HG03378 (cell line): ENCODE measurements around the gene FOXF2.
"Not testable (repeated sequence)": the region's sequence is repeated elsewhere in the genome, so short reads cannot be mapped to it uniquely, and the experiment has no call there.

ENCODE experiments used
- ATAC-seq: cut with Tn5 transposase; IDR thresholded peaks from one replicate; pipeline ENCODE4 v1.9.1; 2021; ENCODE audit warnings: mild to moderate bottlenecking, moderate library complexity; ENCODE audit not compliant: unreplicated experiment

The FOXF2 gene

DNA sequence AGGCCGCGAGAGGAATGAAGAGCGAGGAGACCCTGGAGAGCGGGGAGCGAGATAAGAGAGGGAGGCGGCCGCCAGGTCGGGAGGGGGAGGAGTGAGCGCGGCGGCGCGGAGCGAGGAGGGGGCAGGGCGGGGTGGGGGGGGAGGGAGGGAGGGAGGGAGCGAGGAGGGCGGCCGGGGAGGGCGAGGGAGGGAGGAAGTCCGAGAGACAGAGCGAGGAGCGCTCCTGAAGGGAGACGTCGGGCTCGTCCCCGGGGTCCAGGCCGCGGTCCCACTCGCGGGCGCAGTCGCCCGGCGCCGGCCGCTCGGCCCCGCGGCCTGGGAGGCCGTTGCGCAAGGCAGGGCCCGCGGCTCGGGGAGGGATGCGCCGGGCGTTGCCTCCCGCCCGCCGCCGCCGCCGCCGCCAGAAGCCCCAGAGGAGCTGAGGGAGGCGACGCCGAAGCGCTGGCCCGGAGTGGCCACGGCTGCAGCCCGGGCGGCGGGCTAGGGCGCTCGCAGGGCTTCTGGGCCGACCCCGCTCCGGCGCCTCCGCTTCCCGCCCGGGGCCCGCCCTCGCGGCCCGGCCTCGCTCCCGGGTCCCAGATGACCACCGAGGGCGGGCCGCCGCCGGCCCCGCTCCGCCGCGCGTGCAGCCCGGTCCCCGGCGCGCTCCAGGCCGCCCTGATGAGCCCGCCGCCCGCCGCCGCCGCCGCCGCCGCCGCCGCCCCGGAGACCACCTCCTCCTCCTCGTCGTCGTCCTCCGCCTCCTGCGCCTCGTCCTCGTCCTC, at the start of gene FOXF2:
Gene FOXF2, plus strand, starts transcription at position 208 of the 764 bp plus-strand sequence. Its CDS starts 372 bp downstream, at position 580.
- ATAC-seq, result no peak

DNA sequence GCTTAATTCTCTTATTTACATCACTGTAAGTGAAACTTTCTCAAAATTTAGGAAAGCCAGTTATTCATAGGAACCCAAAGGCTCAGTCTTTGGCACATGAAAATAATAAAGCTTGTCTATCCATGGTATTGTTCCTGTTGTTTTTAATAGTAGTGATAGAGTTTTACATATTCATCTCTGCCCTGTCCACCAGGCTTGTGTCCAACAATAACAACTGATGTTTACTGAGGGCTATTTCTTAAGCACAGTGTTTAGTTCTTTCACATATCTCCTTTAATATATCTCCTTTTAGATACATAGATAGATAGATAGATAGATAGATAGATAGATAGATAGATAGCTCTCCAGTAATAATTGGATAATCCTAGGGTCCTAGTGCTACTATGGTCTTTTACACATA, 43.3 kb upstream of the FOXF2 start:
- no peak for ATAC-seq

DNA sequence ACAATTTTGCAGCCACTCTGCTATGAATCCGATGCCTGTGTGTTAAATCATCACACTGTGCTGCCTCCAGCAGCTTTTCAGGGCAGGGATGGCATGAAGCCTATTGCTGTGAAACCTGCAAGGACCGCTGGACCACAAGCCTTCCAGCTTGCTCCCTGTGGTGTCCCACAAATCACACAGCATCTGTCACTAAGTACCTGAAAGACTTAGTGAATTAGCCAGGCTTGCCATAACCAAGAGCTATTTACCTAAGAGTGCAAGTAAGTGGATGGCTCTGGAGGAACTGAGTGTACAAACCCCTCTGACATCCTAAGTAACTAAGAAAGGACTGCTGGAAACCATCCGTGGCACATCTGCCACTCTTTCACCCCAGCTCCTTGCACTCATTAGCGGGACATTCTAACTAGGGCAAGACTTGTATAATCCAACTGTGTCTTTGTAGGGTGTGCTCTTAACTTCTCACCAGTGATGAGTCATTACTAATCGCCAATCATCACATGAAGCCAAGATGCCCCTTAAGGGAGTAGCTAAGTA, 42.8 kb upstream of the FOXF2 start:
- ATAC-seq, result no peak

DNA sequence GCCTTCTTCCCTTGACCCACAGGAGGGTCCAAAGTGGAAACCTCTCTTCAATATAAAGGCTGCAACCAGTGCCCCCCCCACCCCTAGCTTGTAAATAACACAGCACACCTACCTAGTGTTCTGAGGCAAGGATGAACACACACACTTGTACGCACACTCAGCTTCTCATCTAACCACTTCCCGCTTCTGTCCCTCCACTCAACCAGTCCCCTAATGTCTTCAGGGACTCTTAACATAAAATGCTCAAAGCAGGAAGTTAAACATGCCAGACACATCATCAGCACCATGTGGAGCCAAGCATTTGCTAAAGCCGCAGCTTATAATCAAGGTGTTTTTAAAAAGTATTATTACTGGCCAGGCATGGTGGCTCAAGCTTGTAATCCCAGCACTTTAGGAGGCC, 42.2 kb upstream of the FOXF2 start:
- ATAC-seq, result no peak

DNA sequence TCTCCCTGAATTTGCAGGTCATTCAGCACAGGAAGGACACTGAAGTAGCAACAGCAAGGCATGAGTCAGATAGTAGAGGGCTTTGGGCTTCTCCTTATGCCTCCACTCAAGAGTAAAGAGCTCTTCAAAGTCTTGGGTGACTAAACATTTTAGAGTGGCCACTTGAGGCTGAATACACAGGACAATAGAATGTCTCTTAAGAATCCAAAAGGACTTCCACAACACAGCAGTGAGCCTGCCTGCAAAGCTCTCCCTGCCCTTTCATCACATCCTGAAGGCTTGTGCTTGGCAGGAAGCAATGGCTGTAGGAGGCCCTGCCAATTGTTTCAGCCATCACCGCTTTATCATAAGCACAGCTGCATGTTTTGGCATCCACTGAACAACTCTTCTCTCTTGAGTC, 40.7 kb upstream of the FOXF2 start:
- ATAC-seq, result no peak

GRCh38 chr6:1349655-1350054, 39.7 kb upstream of the FOXF2 start:
- no peak for ATAC-seq

GRCh38 chr6:1351381-1352008, 37.9 kb upstream of the FOXF2 start:
- no peak for ATAC-seq

GRCh38 chr6:1355068-1355467, 34.3 kb upstream of the FOXF2 start:
- not testable (repeated sequence) for ATAC-seq

GRCh38 chr6:1361717-1362116, 27.7 kb upstream of the FOXF2 start:
- ATAC-seq, result not testable (repeated sequence)

- no peak for ATAC-seq
These were observed 26.7 kb upstream of the FOXF2 start for GRCh38 chr6:1362643-1363042.

- no peak for ATAC-seq
These were observed 26.1 kb upstream of the FOXF2 start for GRCh38 chr6:1363298-1363697.

DNA sequence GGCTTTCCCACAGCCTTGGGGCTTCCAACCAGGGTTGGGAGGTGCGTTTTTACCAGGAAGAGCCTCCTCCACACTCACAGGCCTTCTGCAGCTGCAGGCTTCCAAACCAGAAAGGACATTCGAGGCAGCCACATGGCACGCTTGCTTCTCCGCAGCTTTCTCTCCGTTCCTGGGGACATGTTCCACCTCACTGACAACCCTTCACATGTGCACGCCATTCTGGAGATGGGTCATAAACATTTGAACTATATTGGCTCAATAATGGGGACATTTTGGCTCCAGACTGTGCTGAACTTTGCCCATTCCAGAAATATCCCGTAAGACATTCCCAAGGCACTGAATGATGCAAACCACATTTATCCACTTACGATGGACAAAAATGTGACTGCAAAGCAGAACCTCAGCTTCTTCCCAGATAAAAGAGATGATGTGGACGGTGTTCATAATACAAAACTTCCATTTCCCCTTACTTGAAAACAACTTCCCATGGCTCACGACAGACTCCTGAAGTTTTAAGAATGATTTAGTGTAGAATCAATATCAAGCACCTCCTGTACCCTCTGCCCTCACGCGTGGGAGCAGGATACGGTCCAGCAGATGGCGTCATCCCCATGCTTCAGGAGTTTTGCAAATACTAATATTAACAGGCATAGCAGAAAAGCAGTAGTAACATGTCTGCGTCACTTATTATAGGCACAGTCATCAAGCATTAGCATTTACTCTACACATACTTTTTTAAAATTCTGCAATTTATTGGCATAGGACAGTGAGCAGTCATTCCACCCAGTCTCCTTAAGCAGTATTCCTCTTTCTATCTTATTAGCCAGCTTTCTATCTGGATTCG, 25.4 kb upstream of the FOXF2 start:
- no peak for ATAC-seq

GRCh38 chr6:1364791-1365190, 24.6 kb upstream of the FOXF2 start:
- no peak for ATAC-seq

DNA sequence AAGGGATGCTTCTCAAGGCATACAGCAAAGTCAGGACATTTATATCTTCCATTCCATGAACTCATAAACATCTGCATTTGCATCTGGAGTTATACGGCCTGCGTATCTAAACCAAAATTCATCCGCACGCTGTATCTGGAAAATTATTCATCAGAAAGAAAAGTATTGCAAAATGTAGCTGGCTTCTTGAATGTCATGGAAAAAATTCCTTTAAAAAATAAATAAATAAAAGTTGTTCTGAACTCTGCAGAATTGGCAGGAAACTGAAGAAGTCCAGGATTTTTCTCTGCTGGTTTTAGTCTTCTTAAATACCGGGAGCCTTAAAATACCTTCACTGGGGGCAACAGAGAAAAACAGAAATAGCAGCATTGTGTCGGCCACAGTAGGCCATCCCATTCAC, 23.7 kb upstream of the FOXF2 start:
- no peak for ATAC-seq

GRCh38 chr6:1367771-1368170, 21.6 kb upstream of the FOXF2 start:
- no peak for ATAC-seq

DNA sequence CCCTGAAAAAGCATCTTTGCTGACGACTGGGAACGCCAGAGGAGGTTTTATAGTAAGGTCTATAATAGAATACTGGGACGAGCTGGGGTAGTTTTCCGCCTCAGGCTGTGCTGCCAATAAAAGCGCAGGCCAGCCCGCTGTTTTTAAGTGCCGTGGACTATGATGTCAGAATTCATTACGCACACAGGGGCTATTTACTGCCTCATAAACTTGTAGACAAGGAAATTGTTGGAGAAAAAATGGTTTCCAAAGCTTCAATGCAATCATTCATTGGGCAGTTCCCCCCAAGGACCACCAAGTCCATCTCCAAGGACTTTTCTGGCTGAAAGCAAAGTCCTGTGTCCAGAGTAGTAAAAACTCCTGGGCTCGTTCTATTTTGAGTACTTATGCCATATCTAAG, 20.4 kb upstream of the FOXF2 start:
- ATAC-seq, result no peak

DNA sequence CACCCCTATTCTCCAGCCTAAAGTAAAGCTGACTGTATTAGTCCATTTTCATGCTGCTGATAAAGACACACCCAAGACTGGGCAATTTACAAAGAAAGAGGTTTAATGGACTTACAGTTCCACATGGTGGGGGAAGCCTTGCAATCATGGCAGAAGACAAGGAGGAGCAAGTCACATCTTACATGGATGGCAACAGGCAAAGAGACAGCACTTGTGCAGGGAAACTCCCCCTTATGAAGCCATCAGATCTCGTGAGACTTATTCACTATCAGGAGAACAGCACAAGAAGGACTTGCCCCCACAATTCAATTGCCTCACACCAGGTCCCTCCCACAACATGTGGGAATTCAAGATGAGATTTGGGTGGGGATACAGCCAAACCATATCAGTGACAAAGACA, 19.7 kb upstream of the FOXF2 start:
- not testable (repeated sequence) for ATAC-seq

DNA sequence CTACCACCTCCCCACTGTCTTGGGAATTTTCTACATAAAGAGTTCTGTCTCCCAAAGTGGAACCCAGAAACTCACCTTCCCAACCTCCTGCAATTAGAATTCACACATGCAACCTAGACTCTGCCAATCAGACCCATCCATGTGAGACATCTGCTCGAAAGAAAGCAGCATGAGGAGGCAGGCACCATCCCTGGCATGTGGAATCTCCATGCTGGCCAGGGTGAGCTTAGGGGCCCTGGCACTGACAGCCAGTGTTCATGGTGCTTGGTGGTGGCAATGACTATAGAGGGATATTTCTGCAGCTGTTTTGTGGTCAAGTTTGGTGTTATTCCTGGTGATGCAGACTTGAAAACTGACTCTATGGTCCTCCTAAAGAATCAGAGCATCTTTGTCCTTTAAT, 17.4 kb upstream of the FOXF2 start:
- ATAC-seq, result no peak

DNA sequence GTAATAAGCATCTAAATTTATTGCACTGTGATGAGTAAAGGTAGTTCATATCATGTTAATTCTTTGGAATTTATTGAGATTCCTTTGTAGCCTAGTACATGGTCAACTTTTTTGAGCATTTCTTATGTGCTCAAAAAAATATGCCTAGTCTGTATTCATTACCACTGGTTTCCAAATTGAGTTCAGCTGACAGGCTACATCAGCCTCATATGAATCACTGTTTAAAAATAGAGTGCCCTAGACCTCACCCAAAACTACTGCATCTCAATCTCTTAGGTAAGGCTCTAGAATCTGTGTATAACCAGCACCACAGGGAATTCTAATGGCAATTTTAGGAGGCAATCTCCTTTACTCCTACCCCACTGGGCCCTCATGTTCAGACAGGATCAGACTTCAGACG, 16.7 kb upstream of the FOXF2 start:
- ATAC-seq, result no peak

DNA sequence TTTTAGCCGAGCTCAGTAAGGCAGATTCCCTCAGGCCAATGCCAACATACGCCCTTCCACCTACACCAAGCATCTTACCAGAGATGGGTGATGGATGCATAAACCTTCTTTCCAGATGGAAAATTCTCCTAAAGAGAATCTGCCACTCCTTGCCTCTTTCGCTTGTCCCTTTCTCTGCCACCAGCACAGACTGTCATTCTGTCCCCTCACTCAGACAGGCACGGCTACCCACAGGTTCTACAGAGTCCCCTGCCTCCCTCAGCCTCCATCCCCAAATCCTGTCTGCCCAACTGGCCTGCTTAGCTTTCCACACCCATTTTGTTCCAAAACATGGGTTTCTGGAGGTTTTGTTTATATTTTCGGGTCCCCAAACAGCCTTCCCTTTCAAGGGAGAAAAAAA, 12.7 kb upstream of the FOXF2 start:
- no peak for ATAC-seq

DNA sequence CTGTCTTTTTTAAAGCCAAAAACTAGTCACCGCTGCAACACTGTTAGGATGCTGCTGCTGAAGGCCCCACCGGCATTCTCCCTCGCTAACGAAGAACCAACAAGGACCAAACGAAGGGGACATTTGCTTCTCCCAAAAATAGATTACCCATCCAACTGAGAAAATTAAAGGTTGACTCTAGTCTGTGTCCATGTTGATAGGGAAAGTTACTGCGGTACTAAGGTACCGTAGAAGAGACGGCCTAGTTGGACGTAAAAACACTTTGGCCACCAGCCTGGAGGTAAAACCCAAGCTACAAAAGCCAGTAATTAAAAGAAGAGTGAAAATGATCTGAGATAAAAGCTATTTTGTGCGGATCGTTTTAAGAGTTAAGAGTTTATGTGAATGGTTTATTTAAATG, 11.8 kb upstream of the FOXF2 start:
- no peak for ATAC-seq
